ENCODE data around the gene TRIM45. TPM values are rescaled to one million over a fixed set of nuclear protein-coding genes. Genes with fewer than 3 reads are reported as not detected.

Gene TRIM45
- total RNA-seq, 1 experiment from 2014 or later = 3.2 TPM

DNA sequence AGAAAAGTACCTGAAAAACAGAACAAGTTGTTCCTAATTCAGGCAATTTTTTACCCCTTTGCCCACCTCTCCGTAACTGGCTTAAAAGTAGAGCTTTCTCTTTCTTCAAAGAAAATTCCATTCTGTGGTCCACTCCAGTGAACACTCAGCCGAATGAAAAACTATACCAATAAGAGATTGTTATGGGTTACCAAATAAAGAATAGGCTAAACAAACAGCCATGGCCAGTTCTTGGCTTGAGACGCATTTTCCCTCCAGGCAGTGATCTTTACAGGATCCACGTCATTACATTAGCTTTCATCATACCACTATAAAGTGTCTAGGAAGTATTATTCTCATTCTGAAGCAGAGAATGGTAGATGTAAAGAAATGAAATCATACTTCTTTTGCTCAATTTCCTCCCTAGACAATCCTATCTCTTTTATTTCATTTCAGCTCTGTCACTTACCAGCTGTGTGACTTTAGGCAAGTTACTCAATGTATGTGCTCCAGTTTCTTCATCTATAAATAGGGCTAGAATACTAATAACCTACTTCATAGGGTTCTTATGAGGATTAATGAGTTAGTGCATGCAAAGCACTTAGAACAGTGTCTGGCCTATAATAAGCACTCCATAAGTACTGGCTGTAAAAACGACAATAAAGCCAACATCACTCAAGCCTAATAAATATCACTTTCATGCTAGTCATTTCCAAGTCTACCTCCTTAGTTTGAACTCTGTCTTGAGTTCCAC, 26.5 kb upstream of the TRIM45 start:
- Histone ChIP-seq H3K36me3 (ENCODE audit: insufficient read depth, low read length, poor library complexity, severe bottlenecking) (no peaks in the 10 kb centered on the region), H3K4me1 (ENCODE audit: insufficient read depth, low read length, poor library complexity, severe bottlenecking) (peaks cover 31% of the 10 kb centered on the region), H3K27ac (ENCODE audit: low read depth, low read length, poor library complexity, severe bottlenecking) (peak overlapping the region; percentile 32), H3K4me3 (ENCODE audit: low read depth, low read length, poor library complexity, severe bottlenecking) (no peak overlapping the region), H3K9me3 (ENCODE audit: low read depth, low read length, poor library complexity, severe bottlenecking) (no peaks in the 10 kb centered on the region), H3K27me3 (replicated peaks; ENCODE audit: insufficient read depth, low read depth, low read length, poor library complexity) (no peaks in the 10 kb centered on the region)
- DNase-seq (ENCODE audit: low spot score) = peak; percentile 72
- ChIA-PET POLR2A (ENCODE audit: low non-redundant PET) (no interaction called here), CTCF (interaction anchor here (1.0 kb wide), 1 partner anchor 136 kb away, joined by 3 read pairs; no protein-coding TSS in a partner anchor)
- intact Hi-C loops (cut with micrococcal nuclease; ENCODE audit: unreplicated experiment) = no loop called here
- no TSS peak for BruUV-seq (replicated peaks)
- TF ChIP-seq, protein P1, sequence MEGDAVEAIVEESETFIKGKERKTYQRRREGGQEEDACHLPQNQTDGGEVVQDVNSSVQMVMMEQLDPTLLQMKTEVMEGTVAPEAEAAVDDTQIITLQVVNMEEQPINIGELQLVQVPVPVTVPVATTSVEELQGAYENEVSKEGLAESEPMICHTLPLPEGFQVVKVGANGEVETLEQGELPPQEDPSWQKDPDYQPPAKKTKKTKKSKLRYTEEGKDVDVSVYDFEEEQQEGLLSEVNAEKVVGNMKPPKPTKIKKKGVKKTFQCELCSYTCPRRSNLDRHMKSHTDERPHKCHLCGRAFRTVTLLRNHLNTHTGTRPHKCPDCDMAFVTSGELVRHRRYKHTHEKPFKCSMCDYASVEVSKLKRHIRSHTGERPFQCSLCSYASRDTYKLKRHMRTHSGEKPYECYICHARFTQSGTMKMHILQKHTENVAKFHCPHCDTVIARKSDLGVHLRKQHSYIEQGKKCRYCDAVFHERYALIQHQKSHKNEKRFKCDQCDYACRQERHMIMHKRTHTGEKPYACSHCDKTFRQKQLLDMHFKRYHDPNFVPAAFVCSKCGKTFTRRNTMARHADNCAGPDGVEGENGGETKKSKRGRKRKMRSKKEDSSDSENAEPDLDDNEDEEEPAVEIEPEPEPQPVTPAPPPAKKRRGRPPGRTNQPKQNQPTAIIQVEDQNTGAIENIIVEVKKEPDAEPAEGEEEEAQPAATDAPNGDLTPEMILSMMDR (conservative IDR thresholded peaks at IDR 0.05; ENCODE audit: low read depth, low read length) = no peak
- TF ChIP-seq EZH2 (IDR thresholded peaks at IDR 0.05; ENCODE audit: borderline replicate concordance, low read depth, low read length, poor library complexity, severe bottlenecking) = no peak

DNA sequence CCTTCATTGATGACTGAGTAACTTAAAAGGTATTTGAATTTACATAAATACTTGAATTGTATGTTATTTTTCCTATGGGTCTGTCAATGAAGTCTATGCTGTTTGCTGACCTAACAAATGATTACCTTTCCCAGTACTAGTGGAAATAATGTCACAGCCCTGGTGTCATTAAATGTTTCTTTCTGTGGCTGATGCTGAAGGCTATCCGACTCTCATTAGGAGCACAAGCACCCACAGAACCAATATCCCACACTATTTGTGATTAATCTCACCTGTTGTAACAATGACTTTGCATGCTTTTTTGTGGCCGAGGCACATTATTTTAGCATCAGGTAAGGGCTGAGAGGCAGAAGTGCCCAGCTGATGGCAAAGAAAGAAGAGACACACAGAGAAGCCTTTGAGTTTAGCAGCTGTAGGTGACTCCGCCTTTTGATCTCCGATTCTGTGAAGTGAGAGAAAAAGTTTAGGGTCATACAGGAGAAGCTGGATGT, 25.8 kb upstream of the TRIM45 start:
- ChIA-PET CTCF (interaction anchor here (1.0 kb wide), 1 partner anchor 137 kb away, joined by 3 read pairs; no protein-coding TSS in a partner anchor), POLR2A (ENCODE audit: low non-redundant PET) (no interaction called here)
- BruUV-seq (replicated peaks) = no TSS peak
- Histone ChIP-seq H3K4me3 (ENCODE audit: low read depth, low read length, poor library complexity, severe bottlenecking) (no peak overlapping the region), H3K4me1 (ENCODE audit: insufficient read depth, low read length, poor library complexity, severe bottlenecking) (peaks cover 31% of the 10 kb centered on the region), H3K27me3 (replicated peaks; ENCODE audit: insufficient read depth, low read depth, low read length, poor library complexity) (no peaks in the 10 kb centered on the region), H3K27ac (ENCODE audit: low read depth, low read length, poor library complexity, severe bottlenecking) (peak overlapping the region; percentile 32), H3K36me3 (ENCODE audit: insufficient read depth, low read length, poor library complexity, severe bottlenecking) (no peaks in the 10 kb centered on the region), H3K9me3 (ENCODE audit: low read depth, low read length, poor library complexity, severe bottlenecking) (no peaks in the 10 kb centered on the region)
- intact Hi-C loops (cut with micrococcal nuclease; ENCODE audit: unreplicated experiment) = no loop called here
- TF ChIP-seq, protein P1 (conservative IDR thresholded peaks at IDR 0.05; ENCODE audit: low read depth, low read length) = no peak
- DNase-seq (ENCODE audit: low spot score) = no peak

DNA sequence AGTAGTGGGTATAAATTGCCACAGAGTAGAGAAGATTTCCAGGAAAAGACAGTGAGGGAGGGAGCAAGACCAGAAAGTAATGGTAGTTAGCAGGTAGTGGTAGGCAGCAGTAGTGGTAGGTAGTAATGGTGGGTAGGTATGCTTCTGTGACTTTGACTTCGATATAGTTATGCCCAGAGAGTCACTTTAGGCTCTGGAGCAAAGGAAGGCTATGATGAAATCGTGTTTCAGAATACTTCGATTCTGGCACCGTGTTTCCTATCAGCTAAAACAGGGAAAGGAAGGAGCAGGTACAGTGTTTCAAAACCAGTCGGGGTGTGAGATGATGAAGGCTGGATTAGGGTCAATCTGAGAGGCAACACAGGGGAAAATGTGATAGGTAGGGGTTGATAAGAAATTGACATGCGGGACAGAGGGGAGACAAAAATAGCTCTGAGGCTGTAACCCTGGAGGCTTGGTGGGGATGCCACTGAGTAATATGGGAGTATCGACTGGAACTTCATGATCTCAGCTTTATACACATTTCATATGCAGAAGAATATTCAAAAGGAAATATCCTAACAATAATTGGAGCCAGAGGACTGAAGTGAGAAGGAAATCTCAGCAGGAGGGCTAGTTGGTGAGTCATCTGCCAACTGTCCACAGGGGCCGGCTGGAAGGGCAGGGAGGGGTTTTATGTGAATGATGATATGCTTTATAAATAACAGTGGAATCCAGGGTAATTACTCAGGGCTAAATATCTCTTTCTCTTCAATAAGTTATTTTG, 25.2 kb upstream of the TRIM45 start:
- Histone ChIP-seq H3K4me1 (ENCODE audit: insufficient read depth, low read length, poor library complexity, severe bottlenecking) (peaks cover 31% of the 10 kb centered on the region), H3K27ac (ENCODE audit: low read depth, low read length, poor library complexity, severe bottlenecking) (no peak overlapping the region), H3K27me3 (replicated peaks; ENCODE audit: insufficient read depth, low read depth, low read length, poor library complexity) (no peaks in the 10 kb centered on the region), H3K9me3 (ENCODE audit: low read depth, low read length, poor library complexity, severe bottlenecking) (no peaks in the 10 kb centered on the region), H3K4me3 (ENCODE audit: low read depth, low read length, poor library complexity, severe bottlenecking) (no peak overlapping the region), H3K36me3 (ENCODE audit: insufficient read depth, low read length, poor library complexity, severe bottlenecking) (no peaks in the 10 kb centered on the region)
- POLR2A ChIA-PET (ENCODE audit: low non-redundant PET) = no interaction called here
- BruUV-seq (replicated peaks) = no TSS peak
- intact Hi-C loops (cut with micrococcal nuclease; ENCODE audit: unreplicated experiment) = no loop called here
- TF ChIP-seq, protein P1 (conservative IDR thresholded peaks at IDR 0.05; ENCODE audit: low read depth, low read length) = no peak
- TF ChIP-seq EZH2 (IDR thresholded peaks at IDR 0.05; ENCODE audit: borderline replicate concordance, low read depth, low read length, poor library complexity, severe bottlenecking) = no peak
- CTCF ChIA-PET = interaction anchor here (1.0 kb wide), 1 partner anchor 138 kb away, joined by 3 read pairs; no protein-coding TSS in a partner anchor
- DNase-seq (ENCODE audit: low spot score) = peak; percentile 68
